Heart right ventricle (tissue), 16 donors: ENCODE measurements around the gene M1AP. TPM values are rescaled to one million over a fixed set of nuclear protein-coding genes. Genes with fewer than 3 reads are reported as not detected.

Source experiments
- ATAC-seq, 8 donors: fragments of 200-7000 bp; cut with Tn5 transposase; one replicate each; pipeline ENCODE4 v1.9.1; 2020; ENCODE audit warnings: mild to moderate bottlenecking in 8 of 8, moderate library complexity in 8 of 8, moderate number of reproducible peaks in 1 of 8
- DNase-seq, 2 donors: peaks; one replicate each; pipeline ENCODE4 v3.0.0-alpha.2; 2020
- H3K27ac ChIP-seq, 10 donors: fragments of 200-600 bp; sonication (generic) in 2 of 10; one replicate each; pipeline versions ENCODE4 v1.5.0 to v1.8.0; 2020 to 2022; ENCODE audit warnings: mild to moderate bottlenecking in 3 of 10
- H3K27me3 ChIP-seq, 7 donors: fragments of 200-600 bp; one replicate each; pipeline ENCODE4 v1.8.0; 2021 to 2022; ENCODE audit warnings: mild to moderate bottlenecking in 2 of 7
- H3K36me3 ChIP-seq, 9 donors: fragments of 200-600 bp; sonication (generic) in 1 of 9; one replicate each; pipeline versions ENCODE4 v1.5.0 to v1.8.0; 2020 to 2022; ENCODE audit warnings: mild to moderate bottlenecking in 2 of 9
- H3K4me1 ChIP-seq, 9 donors: fragments of 200-600 bp; sonication (generic) in 1 of 9; one replicate each; pipeline versions ENCODE4 v1.5.0 to v1.8.0; 2020 to 2022; ENCODE audit warnings: mild to moderate bottlenecking in 4 of 9
- H3K4me3 ChIP-seq, 10 donors: fragments of 200-600 bp; sonication (generic) in 2 of 10; one replicate each; pipeline versions ENCODE4 v1.5.0 to v1.8.0; 2020 to 2022; ENCODE audit warnings: mild to moderate bottlenecking in 7 of 10, moderate library complexity in 2 of 10
- H3K9me3 ChIP-seq, 11 donors: fragments of 200-600 bp in 10 of 11; sonication (generic) in 2 of 11; one replicate each; pipeline versions ENCODE4 v1.5.0 to v1.8.0; 2013 to 2022; ENCODE audit warnings: mild to moderate bottlenecking in 2 of 11, control low read depth in 1 of 11, moderate library complexity in 1 of 11
- CTCF ChIP-seq, 9 donors: fragments of 200-600 bp; sonication (generic) in 2 of 9; IDR thresholded peaks; one replicate each; pipeline versions ENCODE4 v1.5.0 to v1.8.0; 2021 to 2022; ENCODE audit warnings: antibody characterized with exemption in 9 of 9, mild to moderate bottlenecking in 5 of 9, moderate library complexity in 1 of 9
- WGBS, 2 donors: extraction: QIAGEN DNeasy Blood & Tissue Kit; methylation state at CpG; one replicate each; pipeline ENCODE4 v1.1.7; 2013; ENCODE audit warnings: inconsistent platforms in 1 of 2; 5-methylcytosine and 5-hydroxymethylcytosine counted together
- intact Hi-C, 10 donors: fragments of 100-400 bp; cut with DNase I; formaldehyde crosslinking; loops; one replicate each; pipeline versions ENCODE4 v1.11.1 to v1.14.2; 2022
- polyA plus RNA-seq, 2 donors: library from polyadenylated mRNA; stranded (reverse); fragments of 200-250 nt; gene quantifications; one replicate each; pipeline ENCODE4 v1.2.3, GENCODE V29; 2013
- total RNA-seq, 10 donors: library from RNA; stranded (reverse); fragmentation: NEBNext Ultra II Directional in 3 of 10; extraction: Animal tissue kit (Norgen Biotek cat#: 25700) in 3 of 10; gene quantifications; one replicate each; pipeline versions ENCODE4 v1.2.1 to v1.2.4, GENCODE V29; 2021 to 2023
- donor health status: Arrhythmogenic right ventricular cardiomyopathy.
- donor health status: ischemic (EF 13 %, LVEDD 7.1; RV severe dilation, severe dysfunction).
- donor health status: healthy with polysubstance abuse.
- donor health status: DM: no; HTN: yes; CAD: no.
- donor health status: DM: no; HTN: no; CAD: no.
- donor health status: ischemic (EF 25% LVEDD 6.9; RV normal size, moderate dysfunction).
- donor health status: ischemic (EF 25% LVEDD 5.7; RV mildly dilated, moderate dysfunction).
- donor health status: healthy.
- donor health status: DM: yes; HTN: yes; CAD: no.
- donor health status: Ischemic cardiomyopathy.
- donor health status: ischemic (EF 35%, LVEDD 5.7; RV mildly dilated, moderate dysfunction).
- donor health status: nonischemic (EF 11% LVEDD 7.7; RV severe dilation, severe dysfunction).
- donor health status: DM: yes; HTN: yes; CAD: no.
- donor health status: PGD.
- donor health status: ischemic (EF 29% LVEDD 5.4; RV normal size, mild dysfunction).
- donor health status: nonischemic (EF 23%, LVEDD 6.1; RV moderate dilation, normal function).

M1AP gene
- total and polyA plus RNA-seq, 12 donors: 0.03 to 0.44 (median 0.18) TPM; not detected in 7

DNA sequence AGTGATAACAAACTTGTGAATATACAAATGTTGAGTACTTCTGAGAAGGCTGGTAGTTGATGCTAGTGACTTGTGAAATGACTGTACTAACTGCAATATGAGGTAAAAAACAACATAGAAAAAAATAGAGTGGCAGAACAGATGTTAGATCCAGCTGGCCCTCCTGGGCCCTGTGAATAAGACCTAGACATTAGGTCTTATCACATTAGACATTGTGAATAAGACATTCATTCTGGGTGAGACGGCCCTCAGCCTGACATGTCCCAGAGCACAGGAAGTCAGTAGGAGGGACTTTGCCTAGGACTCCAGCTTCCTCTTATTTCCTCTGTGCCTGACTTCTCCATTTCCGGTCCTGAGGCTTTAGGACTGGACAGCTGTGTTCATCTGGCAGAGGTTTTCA is 70.7 kb downstream of the M1AP start:
- Histone ChIP-seq H3K4me1 (peaks cover 0 to 52% (median 0%) of the 10 kb centered on the region in 9 donors), H3K27ac (peak overlapping the region in 7 of 10 donors; percentile 22 to 80 (median 46)), H3K9me3 (no peaks in the 10 kb centered on the region), H3K36me3 (no peaks in the 10 kb centered on the region), H3K27me3 (no peaks in the 10 kb centered on the region), H3K4me3 (no peak overlapping the region)
- TF ChIP-seq CTCF (IDR thresholded peaks at IDR 0.05): no peak
- DNase-seq: peak in 1 of 2 donors; percentile 20
- ATAC-seq: peak; percentile 65 to 87 (median 76)
- intact Hi-C loops: no loop called here
- 21 to 36% methylated on average over 2 of the region's 2 CpGs for WGBS, 2 donors

DNA sequence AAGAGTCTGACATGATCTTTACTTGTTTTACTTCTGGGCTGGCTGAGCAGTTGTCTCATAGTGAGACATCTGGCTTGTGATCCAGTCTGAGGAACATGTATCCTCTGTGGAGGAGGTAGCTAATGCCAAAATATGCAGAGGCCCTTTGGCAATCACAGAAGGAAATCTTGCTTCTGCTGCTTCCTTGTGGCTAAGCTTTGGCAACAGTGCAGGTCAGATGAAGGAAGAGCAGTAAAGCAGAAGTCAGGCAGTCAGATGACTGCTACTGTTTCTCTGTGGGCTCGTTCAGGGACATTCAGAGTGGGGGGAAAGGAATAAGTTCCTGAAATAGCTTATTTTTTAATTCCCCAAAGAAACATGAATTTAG is 71.3 kb downstream of the M1AP start:
- H3K27ac ChIP-seq: peak overlapping the region in 8 of 10 donors; percentile 15 to 80 (median 48)
- H3K4me1 ChIP-seq: peaks cover 0 to 52% (median 0%) of the 10 kb centered on the region in 9 donors
- WGBS, 2 donors: 40 to 41% methylated on average over 1 of the region's 1 CpG
- no peaks in the 10 kb centered on the region for H3K27me3 ChIP-seq
- peak; percentile 69 to 87 (median 78) for ATAC-seq
- intact Hi-C loops: no loop called here
- H3K9me3 ChIP-seq: no peaks in the 10 kb centered on the region
- no peaks in the 10 kb centered on the region for H3K36me3 ChIP-seq
- H3K4me3 ChIP-seq: no peak overlapping the region
- TF ChIP-seq CTCF (IDR thresholded peaks at IDR 0.05): no peak
- peak in 1 of 2 donors; percentile 40 for DNase-seq

DNA sequence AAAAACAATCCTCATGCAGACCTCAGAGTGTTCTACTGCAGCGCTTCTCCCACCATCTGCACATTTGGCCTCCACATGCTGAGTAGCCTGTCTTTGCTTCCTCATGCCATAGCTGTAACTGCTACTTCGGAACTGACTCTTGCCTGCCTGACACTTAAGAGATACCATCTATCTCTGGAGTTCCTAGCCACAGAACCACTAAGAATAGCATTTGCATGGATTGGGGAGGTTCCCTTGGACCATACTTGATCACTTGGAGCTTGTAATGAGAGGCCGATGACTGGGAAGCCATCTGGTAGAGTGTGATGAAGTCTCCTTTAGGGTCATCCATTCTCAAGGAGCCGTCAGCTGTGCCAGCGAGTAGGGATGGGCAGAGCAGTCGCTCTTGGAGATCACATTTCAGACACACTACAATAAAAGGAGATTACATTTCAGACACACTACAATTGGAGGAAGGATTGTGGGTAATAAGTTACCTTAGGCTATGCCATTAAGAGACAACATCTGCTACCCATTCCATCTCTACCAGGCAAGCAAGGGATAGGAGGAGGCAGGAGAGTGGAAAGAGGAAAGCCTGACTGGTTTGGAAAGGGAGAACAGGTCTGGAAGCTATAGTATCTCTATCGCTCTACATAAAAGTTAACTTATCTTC is 71.8 kb downstream of the M1AP start:
- Histone ChIP-seq H3K4me1 (peaks cover 0 to 54% (median 0%) of the 10 kb centered on the region in 9 donors), H3K27me3 (no peaks in the 10 kb centered on the region), H3K9me3 (no peaks in the 10 kb centered on the region), H3K4me3 (no peak overlapping the region), H3K27ac (peak overlapping the region in 5 of 10 donors; percentile 15 to 80 (median 54)), H3K36me3 (no peaks in the 10 kb centered on the region)
- 85 to 86% methylated on average over 7 of the region's 7 CpGs for WGBS, 2 donors
- DNase-seq: no peak
- peak in 1 of 8 donors; percentile 44 for ATAC-seq
- intact Hi-C loops: no loop called here
- no peak for TF ChIP-seq CTCF (IDR thresholded peaks at IDR 0.05)

GRCh38 chr2:74575320-74575719 is 72.8 kb downstream of the M1AP start:
- ATAC-seq (no peak), DNase-seq (no peak)
- Histone ChIP-seq H3K36me3 (no peaks in the 10 kb centered on the region), H3K27me3 (no peaks in the 10 kb centered on the region), H3K27ac (no peak overlapping the region), H3K4me1 (peaks cover 0 to 59% (median 0%) of the 10 kb centered on the region in 9 donors), H3K4me3 (no peak overlapping the region), H3K9me3 (no peaks in the 10 kb centered on the region)
- no peak for TF ChIP-seq CTCF (IDR thresholded peaks at IDR 0.05)
- 85 to 88% methylated on average over 4 of the region's 4 CpGs for WGBS, 2 donors
- intact Hi-C loops: no loop called here
